Effector CD8-positive, alpha-beta T cell (primary cell): ENCODE results near the gene LCN2.

Experiments
- DNase-seq: peaks from one replicate; lab custom pipeline; 2025; lab: John Stamatoyannopoulos, UW

The LCN2 gene

GRCh38 chr9:128114326-128115186 is 34.7 kb upstream of the LCN2 start:
- no peak for DNase-seq

DNA sequence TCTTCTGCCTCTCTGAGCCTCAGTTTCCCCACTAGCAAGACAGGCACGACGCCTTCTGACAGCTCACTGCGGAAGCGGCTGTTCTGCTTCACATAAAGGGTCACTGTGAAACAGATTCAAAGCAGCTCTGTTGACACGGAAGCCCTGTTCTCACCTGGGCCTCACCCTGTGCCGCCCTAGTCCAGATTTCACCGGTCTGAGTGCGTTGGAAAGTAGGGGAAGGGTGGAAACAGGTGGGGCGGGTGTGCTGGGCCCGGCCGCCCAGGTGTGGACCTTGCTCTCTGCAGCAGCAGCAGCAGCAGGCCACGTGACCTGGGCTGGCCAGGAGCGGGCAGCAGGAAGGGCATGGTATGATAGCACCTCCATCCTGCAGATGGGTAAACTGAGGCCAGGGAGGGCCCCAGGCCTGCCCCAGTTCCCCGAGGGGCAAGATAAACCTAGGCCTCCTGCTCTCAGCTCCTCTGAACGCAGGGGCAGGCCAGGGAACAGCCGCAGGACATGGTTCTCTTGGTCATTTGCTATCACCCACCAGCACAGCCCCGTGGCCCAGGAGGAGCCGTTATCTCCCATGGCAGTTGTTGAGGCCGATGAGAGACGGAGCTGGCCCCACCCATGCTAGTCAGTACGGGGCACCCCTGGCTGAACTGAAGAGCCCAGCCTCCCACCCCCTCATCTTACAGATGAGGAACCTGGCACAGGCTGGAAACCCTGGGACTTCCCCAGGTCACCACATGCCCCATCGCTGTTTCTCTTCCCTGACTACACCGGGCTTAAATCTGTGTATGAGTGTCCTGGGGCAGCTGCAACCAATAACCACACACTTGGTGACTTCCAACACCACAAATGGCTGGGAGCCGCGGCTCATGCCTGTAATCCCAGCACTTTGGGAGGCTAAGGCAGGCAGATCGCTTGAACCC is 33.8 kb upstream of the LCN2 start:
- DNase-seq, result no peak

DNA sequence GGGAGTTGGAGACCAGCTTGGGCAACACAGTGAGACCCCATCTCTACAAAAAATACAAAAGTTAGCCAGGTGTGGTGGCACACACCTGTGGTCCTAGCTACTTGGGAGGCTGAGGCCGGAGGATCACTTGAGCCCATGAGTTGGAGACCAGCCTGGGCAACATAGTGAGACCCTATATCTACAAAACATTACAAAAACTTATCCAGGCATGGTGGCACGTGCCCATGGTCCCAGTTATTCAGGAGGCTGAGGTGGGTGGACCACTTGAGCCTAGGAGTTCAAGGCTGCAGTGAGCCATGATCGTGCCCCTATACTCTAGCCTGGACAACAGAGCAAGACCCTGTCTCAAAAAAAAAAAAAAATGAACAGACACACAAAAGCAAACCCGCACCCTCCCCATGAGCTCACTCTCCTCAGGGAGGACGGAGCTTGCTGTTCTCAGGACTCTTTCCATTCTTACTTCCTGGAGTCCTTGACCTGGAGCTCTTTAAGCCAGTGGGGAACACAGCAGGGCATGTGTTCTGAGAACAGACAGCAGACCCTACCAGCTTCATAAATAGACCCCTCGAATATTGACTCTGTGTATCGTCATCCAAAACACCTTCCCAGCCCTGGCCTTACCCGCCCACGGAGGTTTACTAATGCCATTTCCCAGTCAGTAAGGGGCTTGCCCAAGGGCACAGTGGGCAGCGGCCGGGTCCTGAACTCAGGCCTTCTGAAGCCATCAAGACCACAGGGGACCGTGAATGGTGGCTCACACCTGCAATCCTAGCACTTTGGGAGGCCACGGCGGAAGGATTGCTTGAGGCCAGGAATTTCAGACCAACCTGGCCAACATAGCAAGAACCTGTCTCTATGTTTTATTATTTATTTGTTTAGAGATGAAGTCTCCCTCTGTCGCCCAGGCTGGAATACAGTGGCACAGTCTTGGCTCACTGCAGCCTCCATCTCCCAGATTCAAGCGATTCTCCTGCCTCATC is 32.9 kb upstream of the LCN2 start:
- no peak for DNase-seq

- DNase-seq, result peak; percentile 96
Measured at GRCh38 chr9:128117613-128118471, 31.4 kb upstream of the LCN2 start.

DNA sequence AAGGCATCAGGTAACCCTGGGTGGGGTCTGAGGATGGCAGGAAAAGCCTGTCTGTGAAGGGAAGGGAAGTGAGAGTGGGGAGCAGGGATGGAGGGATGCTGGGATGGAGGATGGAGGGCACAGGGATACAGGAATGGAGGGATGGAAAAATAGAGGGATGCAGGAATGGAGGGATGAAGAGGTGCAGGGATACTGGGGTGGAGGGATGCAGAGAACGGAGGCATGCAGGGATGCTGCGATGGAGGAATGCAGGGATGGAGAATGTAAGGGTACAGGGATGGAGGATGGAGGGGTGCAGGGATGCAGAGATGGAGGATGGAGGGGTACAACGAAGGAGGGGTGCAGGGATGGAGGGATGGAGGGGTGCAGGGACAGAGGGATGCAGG is 30.8 kb upstream of the LCN2 start:
- no peak for DNase-seq

GRCh38 chr9:128118971-128119665 is 30.1 kb upstream of the LCN2 start:
- DNase-seq, result no peak

GRCh38 chr9:128120061-128120740 is 29.1 kb upstream of the LCN2 start:
- no peak for DNase-seq

DNA sequence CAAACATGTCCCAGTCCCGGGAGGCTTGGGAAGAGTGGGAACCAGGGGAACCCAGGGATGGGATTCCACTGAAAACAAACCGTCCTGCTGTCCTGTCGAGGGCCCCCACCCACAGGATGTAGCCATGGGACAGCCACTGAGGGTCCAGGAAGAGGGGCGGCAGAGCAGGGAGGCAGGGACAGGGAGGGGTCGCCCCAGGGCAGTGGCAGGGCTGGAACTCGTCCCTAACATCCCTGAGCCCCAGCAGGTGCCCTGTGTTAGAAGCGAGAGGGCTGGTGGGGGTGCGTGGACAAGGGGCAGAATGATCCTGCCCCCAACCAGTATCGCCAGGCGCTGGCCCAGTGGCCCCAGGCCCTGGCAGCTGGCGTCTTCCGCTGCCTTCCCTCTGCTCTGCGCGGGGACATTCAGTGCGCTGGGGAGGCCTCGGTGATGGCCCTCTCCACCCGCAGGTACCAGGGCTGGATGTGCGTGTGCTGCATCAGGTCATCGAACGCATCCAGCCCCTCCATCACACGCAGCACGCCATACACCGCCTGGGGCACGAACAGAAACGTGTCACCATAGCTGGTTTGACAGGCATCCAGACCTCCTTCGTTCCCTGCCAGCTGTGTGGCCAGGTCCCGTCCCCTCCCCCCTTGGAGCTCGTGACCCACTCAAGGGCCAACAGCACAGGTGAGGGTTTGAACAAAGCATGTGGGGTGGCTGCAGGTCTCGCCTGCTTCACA is 28.4 kb upstream of the LCN2 start:
- no peak for DNase-seq

DNA sequence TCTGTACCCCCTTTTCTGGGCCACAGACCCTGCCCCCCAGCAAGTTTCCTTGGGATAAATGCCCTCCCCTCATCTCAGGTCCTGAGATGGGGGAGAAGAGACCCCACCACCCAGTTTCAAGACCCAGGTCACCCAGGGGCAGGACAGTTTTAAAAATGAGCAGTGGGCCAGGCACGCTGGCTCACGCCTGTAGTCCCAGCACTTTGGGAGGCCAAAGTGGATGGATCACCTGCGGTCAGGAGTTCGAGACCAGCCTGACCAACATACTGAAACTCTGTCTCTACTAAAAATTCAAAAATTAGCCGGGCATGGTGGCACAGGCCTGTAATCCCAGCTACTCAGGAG is 27.8 kb upstream of the LCN2 start:
- no peak for DNase-seq

DNA sequence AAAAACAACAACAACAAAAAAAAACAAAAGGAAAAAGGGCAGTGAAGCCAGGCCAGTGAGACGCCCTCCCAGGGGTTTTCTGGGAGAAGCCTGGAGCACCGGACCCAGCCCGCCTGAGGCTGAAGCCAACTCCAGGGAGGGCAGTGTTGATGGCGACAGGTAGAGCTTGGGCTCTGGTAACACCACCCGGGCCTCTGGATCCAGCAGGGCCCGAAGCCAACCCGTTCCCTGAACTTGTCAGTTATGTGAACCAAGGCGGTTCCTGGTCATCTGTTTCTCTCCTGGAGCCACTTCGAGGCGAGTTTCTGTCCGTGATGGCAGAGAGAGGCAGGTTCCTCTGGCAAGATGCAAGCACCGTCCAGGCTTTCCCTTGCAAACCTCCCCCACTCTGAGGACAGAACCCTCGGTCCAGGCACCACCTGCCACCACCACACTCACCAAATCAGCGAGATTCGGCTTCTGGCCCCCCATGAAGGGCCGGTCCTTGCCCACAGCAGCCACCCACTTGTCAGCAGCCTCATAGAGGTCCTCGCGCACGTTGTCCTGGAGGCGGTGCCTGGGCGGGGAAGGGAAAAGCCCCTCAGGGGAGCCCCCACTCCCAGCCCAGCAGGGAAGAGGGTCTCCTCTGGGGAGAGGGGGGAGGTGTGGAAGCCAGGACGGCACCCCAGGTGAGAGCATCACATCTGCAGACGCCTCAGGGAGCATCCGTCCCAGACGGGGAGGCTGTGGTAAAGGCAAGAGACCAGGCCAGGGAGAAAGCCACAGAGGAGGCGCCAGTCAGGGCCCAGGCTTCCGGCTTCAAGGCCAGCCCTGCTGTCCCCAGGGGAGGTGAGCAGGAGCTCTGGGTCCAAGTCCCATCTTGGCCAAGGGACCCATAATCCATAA is 27.1 kb upstream of the LCN2 start:
- DNase-seq, result no peak

DNA sequence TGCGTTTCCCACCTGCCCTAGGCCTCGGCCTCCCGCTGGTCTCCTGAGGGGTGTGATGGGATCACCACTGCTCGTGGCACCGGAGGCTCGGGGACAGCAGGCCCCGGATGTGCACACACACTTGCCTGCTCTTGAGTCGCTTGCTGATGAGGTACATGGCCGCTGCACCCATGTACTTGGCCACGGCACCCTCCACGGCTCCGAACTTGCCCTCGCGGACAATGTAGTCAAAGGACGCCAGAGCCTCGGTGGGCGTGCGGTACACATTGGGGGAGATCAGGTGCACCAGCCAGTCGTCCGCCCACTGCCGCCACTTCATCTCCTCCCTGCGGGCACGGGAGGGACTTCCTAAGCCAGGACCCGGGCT is 26.5 kb upstream of the LCN2 start:
- no peak for DNase-seq

GRCh38 chr9:128123451-128124080 is 25.7 kb upstream of the LCN2 start:
- DNase-seq, result no peak

DNA sequence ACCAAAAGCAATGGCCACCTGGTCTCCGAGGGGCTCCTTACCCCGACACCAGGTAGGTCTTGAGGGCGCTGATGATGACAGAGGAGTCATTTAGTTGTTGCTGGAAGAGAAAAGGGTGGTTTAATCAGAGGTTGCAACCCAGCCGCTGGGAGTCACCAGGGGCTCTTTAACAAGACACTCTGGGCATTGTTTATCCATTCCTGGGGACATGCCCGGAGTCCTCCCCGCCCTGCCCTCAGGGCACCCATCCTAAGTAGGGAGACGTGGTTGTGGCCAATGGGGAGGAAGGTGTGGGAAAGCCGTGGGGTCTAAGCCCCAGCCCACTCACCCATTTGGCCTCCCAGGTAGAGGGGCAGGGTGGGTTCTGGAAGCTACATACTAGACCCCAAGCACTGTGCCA is 24.8 kb upstream of the LCN2 start:
- DNase-seq, result no peak

- DNase-seq, result peak; percentile 33
Measured at GRCh38 chr9:128124873-128125579, 24.2 kb upstream of the LCN2 start.

DNA sequence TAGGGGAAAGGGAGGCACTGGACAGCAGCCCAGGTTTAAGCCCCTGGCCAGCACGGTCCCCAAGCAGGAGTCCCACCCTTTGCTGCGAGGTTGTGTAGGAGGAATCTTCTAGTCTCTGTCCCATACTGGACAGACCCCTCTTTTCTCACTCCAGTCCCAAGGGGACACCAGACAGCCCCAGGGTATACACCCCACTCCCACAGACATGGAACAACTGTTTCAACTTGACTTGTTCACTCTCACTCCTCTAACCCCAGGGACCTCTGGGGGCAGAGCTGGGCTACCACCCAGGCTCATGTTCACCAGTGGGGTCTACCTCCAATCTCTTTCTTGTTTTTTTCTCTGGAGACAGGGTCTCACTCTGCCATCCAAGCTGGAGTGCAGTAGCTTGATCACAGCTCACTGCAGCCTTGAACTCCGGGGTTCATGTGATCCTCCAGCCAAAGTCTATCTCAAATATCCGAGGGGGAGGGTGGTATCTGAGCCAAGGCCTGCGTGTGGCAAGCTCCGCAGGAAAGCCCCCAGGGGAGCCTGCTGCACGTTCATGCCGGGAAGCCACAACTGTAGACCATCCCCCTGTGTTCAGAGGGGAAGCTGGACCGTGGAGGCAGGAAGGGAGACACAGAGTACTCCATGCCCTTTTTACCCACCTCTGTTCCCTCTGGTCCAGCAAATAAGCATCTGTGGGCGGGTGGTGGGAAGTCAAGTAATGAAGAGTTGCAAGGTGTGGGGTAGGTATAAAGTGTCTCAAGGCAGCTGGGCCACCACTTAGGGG is 23.5 kb upstream of the LCN2 start:
- no peak for DNase-seq

DNA sequence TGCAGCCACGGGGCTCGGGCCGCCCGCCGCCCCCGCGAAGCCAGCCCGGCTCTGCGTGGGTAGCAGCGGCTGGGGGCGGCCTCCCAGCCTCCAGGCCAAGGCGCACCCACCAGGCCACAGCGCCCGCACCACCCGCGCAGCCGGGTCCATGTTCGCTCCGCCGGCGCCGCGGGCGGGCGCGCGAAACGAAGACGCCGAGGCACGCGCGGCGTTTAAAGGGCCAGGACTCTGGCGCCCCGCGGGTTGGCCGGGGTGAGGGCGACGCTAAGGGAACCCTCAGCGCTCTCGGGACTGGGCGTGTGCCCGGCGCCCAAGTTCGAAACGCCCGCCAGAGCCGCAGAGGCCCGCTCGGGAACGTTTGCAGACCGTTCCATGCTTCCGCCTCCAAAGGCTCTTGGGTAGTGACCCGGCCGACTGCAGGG is 21.7 kb upstream of the LCN2 start, which contains the start of gene PTGES2:
PTGES2 (minus strand) TSS at position 162 of the 422 bp plus-strand sequence; CDS start at position 150, 12 bp downstream.
- peak; percentile 66 for DNase-seq
